ENCODE measurements around the gene LMTK3.

Gene LMTK3

DNA sequence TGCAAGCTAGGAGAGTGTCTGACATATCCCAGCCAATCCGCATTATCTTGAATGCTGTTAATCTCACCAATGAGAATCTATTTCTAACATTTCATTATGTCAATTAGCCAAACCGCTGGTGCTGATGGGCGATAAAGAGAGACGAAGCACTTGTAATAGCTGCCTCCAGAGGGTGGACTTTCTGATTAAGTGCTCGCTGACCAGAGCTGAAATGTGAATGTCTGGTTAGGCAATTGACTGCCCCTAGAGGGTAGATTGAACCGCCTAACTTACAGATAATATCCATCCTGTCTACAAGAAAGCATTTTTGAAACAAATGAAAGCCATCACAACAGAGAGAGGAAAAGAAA is 66.4 kb downstream of the LMTK3 start:
- no peak for DNase-seq

DNA sequence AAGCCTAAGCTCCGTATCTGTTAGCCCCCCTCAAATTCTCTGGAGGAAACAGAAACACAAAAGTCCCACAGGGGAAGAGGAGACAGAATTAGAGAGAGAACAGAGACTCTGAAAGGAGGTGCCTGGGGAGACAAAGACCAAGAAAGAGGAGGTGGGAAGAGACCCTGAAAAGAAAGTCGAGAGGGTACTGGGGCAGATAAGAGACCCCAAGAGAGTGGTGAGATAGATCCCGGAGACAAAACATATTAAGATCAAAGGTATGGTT is 66.8 kb downstream of the LMTK3 start:
- DNase-seq: no peak

DNA sequence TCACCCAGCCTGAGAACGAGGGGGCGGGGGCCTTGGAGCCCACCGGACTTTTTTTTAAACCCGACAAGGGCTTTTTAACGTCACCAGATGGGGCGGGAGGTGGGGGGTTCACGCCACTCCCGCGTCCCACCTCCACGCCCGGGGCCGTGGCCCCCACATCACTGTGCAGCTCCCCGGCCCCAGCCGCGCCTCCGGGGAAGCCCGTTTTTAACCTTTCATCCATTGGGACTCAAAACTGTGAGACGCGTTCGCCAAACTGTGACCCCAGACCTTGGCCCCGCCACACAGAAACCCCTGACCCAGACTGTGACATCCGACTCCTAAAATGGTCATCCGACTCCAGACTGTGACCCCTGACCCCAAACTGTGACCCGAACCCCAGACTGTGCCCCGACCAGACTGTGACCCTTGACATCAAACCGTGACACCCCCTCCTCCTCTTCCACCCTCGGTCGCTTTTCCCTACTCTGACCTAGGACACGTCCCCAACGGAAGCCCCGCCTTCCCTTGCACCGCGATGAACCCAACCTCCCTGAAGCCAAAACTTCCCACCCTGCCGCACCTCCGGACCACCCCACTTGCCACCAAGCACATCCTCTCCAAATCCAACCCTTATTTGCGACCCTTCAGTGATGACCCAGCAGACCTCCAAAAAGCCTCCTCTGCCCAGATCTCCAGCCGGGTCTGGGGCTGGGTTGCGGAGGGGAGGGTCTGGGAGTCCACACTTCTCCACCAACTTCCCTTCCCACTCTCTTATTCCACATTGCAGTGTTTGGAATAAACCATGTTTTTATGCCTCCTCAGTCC is 67.3 kb downstream of the LMTK3 start:
- DNase-seq: no peak

DNA sequence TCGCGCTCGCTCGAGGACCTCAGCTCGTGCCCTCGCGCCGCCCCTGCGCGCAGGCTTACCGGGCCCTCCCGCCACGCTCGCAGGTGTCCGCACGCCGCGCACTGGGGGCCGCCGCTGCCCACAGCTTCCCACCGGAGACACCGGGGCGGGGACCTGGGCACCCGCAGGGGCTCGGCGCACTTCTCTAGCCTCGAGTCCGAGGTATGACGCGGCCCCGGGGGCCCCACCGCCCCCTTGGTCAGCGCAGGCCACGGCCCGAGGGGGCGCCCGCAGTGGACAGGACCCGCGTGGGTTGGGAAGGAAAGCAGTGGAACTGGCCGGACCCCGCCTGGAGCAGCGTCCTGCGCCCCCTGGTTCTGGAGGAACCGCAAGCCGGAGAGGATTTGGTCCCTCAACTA is 67.9 kb downstream of the LMTK3 start:
- DNase-seq: no peak

DNA sequence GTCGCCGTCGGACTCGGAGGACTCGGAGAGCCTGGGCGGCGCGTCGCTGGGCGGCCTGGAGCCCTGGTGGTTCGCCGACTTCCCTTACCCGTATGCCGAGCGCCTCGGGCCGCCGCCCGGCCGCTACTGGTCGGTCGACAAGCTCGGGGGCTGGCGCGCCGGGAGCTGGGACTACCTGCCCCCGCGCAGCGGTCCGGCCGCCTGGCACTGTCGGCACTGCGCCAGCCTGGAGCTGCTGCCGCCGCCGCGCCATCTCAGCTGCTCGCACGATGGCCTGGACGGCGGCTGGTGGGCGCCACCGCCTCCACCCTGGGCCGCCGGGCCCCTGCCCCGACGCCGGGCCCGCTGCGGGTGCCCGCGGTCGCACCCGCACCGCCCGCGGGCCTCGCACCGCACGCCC is 68.4 kb downstream of the LMTK3 start:
- no peak for DNase-seq

DNA sequence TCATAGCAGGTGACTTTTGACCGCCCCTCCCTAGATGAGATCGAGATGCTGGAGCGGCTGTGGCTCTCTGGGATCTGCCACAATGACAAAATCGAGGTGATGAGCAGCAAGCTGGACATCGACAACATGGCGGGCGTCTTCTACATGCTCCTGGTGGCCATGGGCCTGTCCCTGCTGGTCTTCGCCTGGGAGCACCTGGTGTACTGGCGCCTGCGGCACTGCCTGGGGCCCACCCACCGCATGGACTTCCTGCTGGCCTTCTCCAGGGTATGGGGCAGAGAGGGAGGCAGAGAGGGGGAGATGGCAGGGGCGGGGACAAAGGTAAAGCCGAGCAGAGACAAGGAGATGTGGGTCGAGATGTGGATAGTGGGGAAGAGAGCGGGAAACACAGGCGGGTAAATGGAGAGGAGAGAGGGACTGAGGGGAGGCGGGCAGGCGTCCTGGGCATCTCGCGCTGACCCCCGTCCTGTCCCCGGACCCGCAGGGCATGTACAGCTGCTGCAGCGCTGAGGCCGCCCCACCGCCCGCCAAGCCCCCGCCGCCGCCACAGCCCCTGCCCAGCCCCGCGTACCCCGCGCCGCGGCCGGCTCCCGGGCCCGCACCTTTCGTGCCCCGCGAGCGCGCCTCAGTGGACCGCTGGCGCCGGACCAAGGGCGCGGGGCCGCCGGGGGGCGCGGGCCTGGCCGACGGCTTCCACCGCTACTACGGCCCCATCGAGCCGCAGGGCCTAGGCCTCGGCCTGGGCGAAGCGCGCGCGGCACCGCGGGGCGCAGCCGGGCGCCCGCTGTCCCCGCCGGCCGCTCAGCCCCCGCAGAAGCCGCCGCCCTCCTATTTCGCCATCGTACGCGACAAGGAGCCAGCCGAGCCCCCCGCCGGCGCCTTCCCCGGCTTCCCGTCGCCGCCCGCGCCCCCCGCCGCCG is 69.3 kb downstream of the LMTK3 start:
- DNase-seq: no peak

DNA sequence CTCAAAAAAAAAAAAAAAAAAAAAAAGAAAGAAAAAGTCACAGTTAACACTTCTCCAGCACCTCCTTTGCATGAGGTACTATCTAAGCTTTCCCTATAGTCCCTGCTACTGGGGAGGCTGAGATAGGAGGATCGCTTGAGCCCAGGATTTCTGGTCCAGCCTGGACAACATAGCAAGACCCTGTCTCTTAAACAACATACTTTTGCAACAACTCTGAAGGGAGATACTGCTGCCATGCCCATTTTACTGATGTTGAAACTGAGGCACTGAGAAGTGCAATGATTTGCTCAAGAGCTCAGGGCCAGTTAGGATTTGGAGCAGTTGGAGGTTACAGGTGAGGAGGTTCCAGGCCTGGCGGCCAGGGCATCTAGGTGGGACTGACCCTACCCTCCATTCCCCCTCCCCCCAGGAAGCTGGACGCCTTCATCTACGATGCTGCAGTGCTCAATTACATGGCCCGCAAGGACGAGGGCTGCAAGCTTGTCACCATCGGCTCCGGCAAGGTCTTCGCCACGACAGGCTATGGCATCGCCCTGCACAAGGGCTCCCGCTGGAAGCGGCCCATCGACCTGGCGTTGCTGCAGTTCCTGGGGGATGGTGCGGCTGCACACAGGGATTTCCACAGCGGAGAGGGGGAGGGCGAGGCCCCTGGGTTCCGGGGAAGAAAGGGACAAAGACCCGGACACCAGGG is 70.1 kb downstream of the LMTK3 start:
- DNase-seq: no peak

DNA sequence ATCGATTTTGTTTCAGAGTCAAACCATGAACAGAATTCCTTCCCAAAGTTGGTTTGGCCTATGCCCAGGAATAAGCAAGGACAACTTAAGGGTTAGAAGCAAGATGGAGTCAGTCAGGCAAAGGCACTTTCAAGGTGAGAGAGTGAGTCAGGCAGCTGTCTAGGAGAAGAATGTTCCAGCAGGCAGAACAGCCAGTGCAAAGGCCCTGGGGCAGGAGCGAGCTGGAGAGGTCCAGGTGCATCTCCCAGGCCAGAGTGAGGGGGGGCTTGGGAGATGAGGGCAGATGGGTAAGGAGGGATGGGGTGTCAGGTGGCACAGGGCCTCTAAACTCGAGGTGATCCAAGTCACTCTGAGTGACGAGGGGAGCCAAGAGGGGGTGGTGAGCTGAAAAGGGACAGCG is 75.0 kb downstream of the LMTK3 start:
- no peak for DNase-seq
